ENCODE measurements around the gene GDF15. TPM values are rescaled to one million over a fixed set of nuclear protein-coding genes. Genes with fewer than 3 reads are reported as not detected.
"Not testable (repeated sequence)": the region's sequence is repeated elsewhere in the genome, so short reads cannot be mapped to it uniquely, and the experiment has no call there.

The GDF15 gene
- 0.54 TPM for total RNA-seq
- long read RNA-seq: 0 reads

GRCh38 chr19:18385675-18386542 lies at the start of gene GDF15:
Gene GDF15, plus strand, starts transcription at chr19:18386158. Its CDS starts 32 bp downstream, at chr19:18386190.
- intact Hi-C loops (cut with DNase I): no loop called here
- peak; percentile 40 for ATAC-seq (ENCODE audit: poor library complexity)
- DNase-seq: peak; percentile 61

GRCh38 chr19:18338541-18338940 lies 47.4 kb upstream of the GDF15 start:
- DNase-seq (no peak), ATAC-seq (ENCODE audit: poor library complexity) (no peak)
- intact Hi-C loops (cut with DNase I): no loop called here

- DNase-seq (no peak), ATAC-seq (ENCODE audit: poor library complexity) (no peak)
- intact Hi-C loops (cut with DNase I): no loop called here
Observed at GRCh38 chr19:18339723-18340122, 46.2 kb upstream of the GDF15 start.

- intact Hi-C loops (cut with DNase I): no loop called here
- ATAC-seq (ENCODE audit: poor library complexity): peak; percentile 91
- DNase-seq: peak; percentile 90
Observed at GRCh38 chr19:18340190-18340989, 45.6 kb upstream of the GDF15 start, which contains the start of gene PGPEP1. Gene PGPEP1, plus strand, starts transcription at chr19:18340598. Its CDS starts 84 bp downstream, at chr19:18340682.

GRCh38 chr19:18340990-18341868 lies 44.7 kb upstream of the GDF15 start:
- intact Hi-C loops (cut with DNase I): no loop called here
- ATAC-seq (ENCODE audit: poor library complexity): peak; percentile 51
- DNase-seq: peak; percentile 75

- no peak for DNase-seq
- ATAC-seq (ENCODE audit: poor library complexity): no peak
- intact Hi-C loops (cut with DNase I): no loop called here
Observed at GRCh38 chr19:18342090-18342632, 43.8 kb upstream of the GDF15 start.

- DNase-seq: no peak
- intact Hi-C loops (cut with DNase I): no loop called here
- ATAC-seq (ENCODE audit: poor library complexity): no peak
Observed at GRCh38 chr19:18344582-18344950, 41.4 kb upstream of the GDF15 start.

GRCh38 chr19:18345296-18345695 lies 40.7 kb upstream of the GDF15 start:
- DNase-seq (no peak), ATAC-seq (ENCODE audit: poor library complexity) (no peak)
- intact Hi-C loops (cut with DNase I): loop anchor here (5.0 kb wide), 2 partner anchors 47 to 67 kb away; no protein-coding TSS in a partner anchor

GRCh38 chr19:18346091-18346490 lies 39.9 kb upstream of the GDF15 start:
- intact Hi-C loops (cut with DNase I): loop anchor here (5.0 kb wide), 2 partner anchors 46 to 66 kb away; no protein-coding TSS in a partner anchor
- ATAC-seq (ENCODE audit: poor library complexity) (no peak), DNase-seq (no peak)

- ATAC-seq (ENCODE audit: poor library complexity) (no peak), DNase-seq (no peak)
- intact Hi-C loops (cut with DNase I): loop anchor here (5.0 kb wide), 2 partner anchors 44 to 64 kb away; no protein-coding TSS in a partner anchor
Observed at GRCh38 chr19:18348171-18348570, 37.8 kb upstream of the GDF15 start.

GRCh38 chr19:18348818-18349339 lies 37.1 kb upstream of the GDF15 start:
- not testable (repeated sequence) for ATAC-seq (ENCODE audit: poor library complexity)
- intact Hi-C loops (cut with DNase I): loop anchor here (5.0 kb wide), 2 partner anchors 43 to 63 kb away; no protein-coding TSS in a partner anchor

GRCh38 chr19:18349524-18350128 lies 36.3 kb upstream of the GDF15 start:
- intact Hi-C loops (cut with DNase I): loop anchor here (5.0 kb wide), 2 partner anchors 43 to 63 kb away; no protein-coding TSS in a partner anchor
- ATAC-seq (ENCODE audit: poor library complexity) (peak; percentile 62), DNase-seq (peak; percentile 59)

More at GRCh38 chr19:18348818-18349339, 37.1 kb upstream of the GDF15 start:
- not testable (repeated sequence) for DNase-seq

GRCh38 chr19:18350490-18350889 lies 35.5 kb upstream of the GDF15 start:
- intact Hi-C loops (cut with DNase I): no loop called here
- ATAC-seq (ENCODE audit: poor library complexity): no peak
- DNase-seq: no peak

- ATAC-seq (ENCODE audit: poor library complexity): no peak
- no peak for DNase-seq
- intact Hi-C loops (cut with DNase I): no loop called here
Observed at GRCh38 chr19:18351544-18351943, 34.4 kb upstream of the GDF15 start.

- no peak for DNase-seq
- intact Hi-C loops (cut with DNase I): no loop called here
- no peak for ATAC-seq (ENCODE audit: poor library complexity)
Observed at GRCh38 chr19:18353378-18354005, 32.5 kb upstream of the GDF15 start.

- DNase-seq; ATAC-seq (ENCODE audit: poor library complexity); intact Hi-C loops (cut with DNase I): not testable (repeated sequence)
Observed at GRCh38 chr19:18354743-18355142, 31.2 kb upstream of the GDF15 start.

- ATAC-seq (ENCODE audit: poor library complexity) (no peak), DNase-seq (no peak)
- intact Hi-C loops (cut with DNase I): no loop called here
Observed at GRCh38 chr19:18357041-18357440, 28.9 kb upstream of the GDF15 start.
